MG63 (cell line): ENCODE measurements around the gene TMEM209. TPM values are rescaled to one million over a fixed set of nuclear protein-coding genes. Genes with fewer than 3 reads are reported as not detected.

Experiments used
- DNase-seq: peaks from one replicate; pipeline ENCODE4 v3.0.0-alpha.2; 2020
- H3K27me3 ChIP-seq: fragments of 250-450 bp; sonication (Bioruptor Pico); 2 replicates; pipeline ENCODE4 v1.5.1; 2020; ENCODE audit warnings: mild to moderate bottlenecking, moderate library complexity
- H3K36me3 ChIP-seq: fragments of 250-450 bp; sonication (Bioruptor Pico); 2 replicates; pipeline ENCODE4 v1.5.1; 2020; ENCODE audit warnings: mild to moderate bottlenecking, moderate library complexity
- H3K4me3 ChIP-seq: fragments of 250-450 bp; sonication (Bioruptor Pico); 2 replicates; pipeline ENCODE4 v1.5.1; 2020; ENCODE audit warnings: mild to moderate bottlenecking, moderate library complexity
- H3K9me3 ChIP-seq: fragments of 250-450 bp; sonication (Bioruptor Pico); 2 replicates; pipeline ENCODE4 v1.5.1; 2020; ENCODE audit warnings: mild to moderate bottlenecking, moderate library complexity
- total RNA-seq: library from RNA; depleted of rRNA; stranded (reverse); fragments of >200 nt; shearing (Covaris generic); gene quantifications from 2 replicates; pipeline ENCODE4 v1.2.3, GENCODE V29; 2014; ENCODE audit warnings: low replicate concordance

Gene TMEM209
- total RNA-seq, 1 experiment from 2014 or later, result 5.1 TPM

- Histone ChIP-seq H3K9me3 (no peaks in the 10 kb centered on the region), H3K27me3 (no peaks in the 10 kb centered on the region), H3K36me3 (0 out of 2 replicates have a peak, but pooled peaks cover 2% of the 10 kb centered on the region), H3K4me3 (no peak overlapping the region)
- no peak for DNase-seq
These were observed 63.1 kb downstream of the TMEM209 start for GRCh38 chr7:130141884-130142653.

DNA sequence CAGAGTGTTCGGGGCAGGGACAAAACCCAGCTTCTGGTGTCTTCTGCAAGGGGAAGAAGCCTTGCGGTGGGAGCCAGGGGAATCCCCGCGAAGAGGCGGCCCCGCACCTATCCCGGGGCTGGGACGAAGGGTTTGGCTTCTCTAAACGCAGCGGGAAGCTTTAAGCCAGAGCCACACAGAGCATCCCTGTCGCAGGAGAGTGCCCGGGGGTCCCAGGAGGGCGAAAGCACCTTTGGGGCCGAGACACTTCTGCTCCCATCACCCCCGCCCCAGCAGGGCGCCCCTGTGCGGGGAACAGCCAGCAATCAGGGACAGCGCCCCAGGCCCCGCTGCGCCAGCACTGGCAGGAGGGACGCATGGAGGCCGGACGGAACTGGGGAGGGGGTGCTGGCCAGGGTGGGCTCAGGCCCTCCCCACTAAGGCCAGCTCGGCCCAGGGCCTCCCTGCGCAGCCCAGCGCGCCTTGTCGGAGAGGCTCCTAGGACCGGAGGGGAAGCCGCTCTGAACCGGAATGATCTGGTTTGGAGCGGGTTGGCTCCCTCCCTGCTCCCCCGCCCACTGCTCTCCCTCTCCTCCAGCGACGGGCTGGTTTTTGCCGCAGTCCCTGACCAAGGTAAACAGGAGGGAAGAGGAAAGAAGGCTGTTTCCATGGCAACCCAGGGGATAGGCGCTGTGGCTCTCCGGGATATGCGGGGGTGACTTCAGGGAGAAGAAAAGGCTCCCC lies 63.9 kb downstream of the TMEM209 start:
- Histone ChIP-seq H3K9me3 (no peaks in the 10 kb centered on the region), H3K36me3 (peaks cover 3% of the 10 kb centered on the region; the same call in 1 of the 2 replicates), H3K4me3 (no peak overlapping the region), H3K27me3 (no peaks in the 10 kb centered on the region)
- no peak for DNase-seq

DNA sequence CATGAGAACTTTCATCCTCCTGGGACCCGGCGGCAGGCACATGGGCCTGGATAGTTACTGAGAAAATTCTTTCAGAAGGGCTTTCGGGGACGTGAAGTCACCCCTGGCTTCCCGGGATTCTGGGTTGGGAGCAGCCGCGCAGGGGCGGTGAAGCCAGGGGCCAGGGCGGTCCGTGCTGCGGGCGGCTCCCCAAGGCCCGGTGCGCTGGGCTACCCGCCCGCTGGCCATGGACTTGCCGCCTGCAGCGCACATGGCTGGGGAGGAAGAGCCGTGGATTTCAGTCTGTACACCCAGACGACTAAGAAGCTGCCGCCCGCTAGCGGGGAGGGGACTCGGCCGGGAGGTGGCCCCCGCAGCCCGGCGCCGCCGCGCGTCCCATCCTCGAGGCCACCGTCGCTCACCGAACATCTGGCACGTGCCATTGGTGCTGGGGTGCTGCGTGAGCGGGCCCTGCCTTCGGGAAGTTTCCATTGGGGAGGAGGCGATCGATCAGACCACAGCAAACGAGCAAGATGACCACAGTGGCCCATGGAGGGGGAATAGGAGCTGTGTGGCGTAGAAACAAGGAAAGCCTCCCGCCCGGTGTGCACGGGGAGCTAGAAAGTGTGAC lies 64.5 kb downstream of the TMEM209 start:
- H3K36me3 ChIP-seq, result peaks cover 4% of the 10 kb centered on the region; the same call in 1 of the 2 replicates
- no peaks in the 10 kb centered on the region for H3K27me3 ChIP-seq
- no peak overlapping the region for H3K4me3 ChIP-seq
- DNase-seq, result no peak
- no peaks in the 10 kb centered on the region for H3K9me3 ChIP-seq

GRCh38 chr7:130139193-130139960 lies 65.8 kb downstream of the TMEM209 start:
- Histone ChIP-seq H3K4me3 (no peak overlapping the region), H3K9me3 (no peaks in the 10 kb centered on the region), H3K36me3 (peaks cover 7% of the 10 kb centered on the region; the same call in 1 of the 2 replicates), H3K27me3 (no peaks in the 10 kb centered on the region)
- no peak for DNase-seq

GRCh38 chr7:130137207-130137606 lies 68.0 kb downstream of the TMEM209 start:
- H3K27me3 ChIP-seq, result no peaks in the 10 kb centered on the region
- no peak for DNase-seq

GRCh38 chr7:130136579-130137167 lies 68.5 kb downstream of the TMEM209 start:
- DNase-seq, result no peak
- H3K27me3 ChIP-seq, result no peaks in the 10 kb centered on the region

More at GRCh38 chr7:130137207-130137606, 68.0 kb downstream of the TMEM209 start:
- Histone ChIP-seq H3K36me3 (peaks cover 10% of the 10 kb centered on the region), H3K9me3 (no peaks in the 10 kb centered on the region), H3K4me3 (no peak overlapping the region)

DNA sequence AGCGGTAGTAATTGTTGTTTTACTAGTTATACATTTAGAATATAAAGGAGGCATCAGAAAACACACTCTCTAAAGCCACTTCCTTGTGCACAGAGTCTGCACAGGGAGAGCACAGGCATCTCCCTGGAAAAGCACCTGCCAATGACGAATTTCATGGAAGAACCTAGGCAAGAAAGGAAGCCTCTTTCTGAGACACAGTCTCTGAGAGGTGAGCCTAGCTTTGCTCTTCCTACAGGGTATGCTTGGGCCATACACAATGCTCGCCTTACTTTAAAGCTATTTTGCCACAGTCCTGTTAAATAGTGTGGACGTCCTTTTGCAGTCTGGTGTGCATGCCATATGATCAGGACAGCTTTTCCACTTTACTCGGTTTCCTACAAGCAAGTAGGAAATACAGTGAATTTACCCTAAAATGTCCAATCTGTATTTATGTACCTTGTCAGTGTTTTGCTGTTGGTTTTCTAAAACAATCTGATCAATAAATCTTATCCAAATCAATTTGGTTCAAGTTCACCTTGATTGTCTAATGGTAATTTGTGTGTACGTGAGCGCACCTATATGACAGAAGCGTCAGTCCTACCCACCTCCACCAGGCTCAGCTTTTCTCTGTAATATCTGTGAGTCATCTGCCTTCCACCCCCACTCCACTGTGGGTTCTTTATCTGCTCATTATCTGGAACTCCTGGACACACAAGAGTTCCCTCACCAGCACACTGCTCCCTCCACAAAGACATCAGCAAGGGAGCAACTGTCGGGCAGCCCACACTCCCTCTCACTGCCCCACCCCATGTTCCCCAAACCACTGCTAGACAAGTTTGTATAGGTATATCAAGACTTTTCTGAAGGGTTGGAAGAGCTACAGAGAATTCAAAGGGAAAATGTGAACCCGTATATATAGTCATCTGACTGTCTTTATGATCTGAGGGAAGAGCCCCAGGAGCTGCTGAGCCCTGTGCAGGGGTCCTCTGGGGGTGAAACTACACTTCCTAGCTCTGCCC lies 69.7 kb downstream of the TMEM209 start:
- Histone ChIP-seq H3K27me3 (no peaks in the 10 kb centered on the region), H3K4me3 (no peak overlapping the region), H3K36me3 (peaks cover 11% of the 10 kb centered on the region), H3K9me3 (no peaks in the 10 kb centered on the region)
- no peak for DNase-seq

More at GRCh38 chr7:130136579-130137167, 68.5 kb downstream of the TMEM209 start:
- no peaks in the 10 kb centered on the region for H3K9me3 ChIP-seq
- H3K4me3 ChIP-seq, result no peak overlapping the region
- H3K36me3 ChIP-seq, result peaks cover 10% of the 10 kb centered on the region

GRCh38 chr7:130134726-130135125 lies 70.5 kb downstream of the TMEM209 start:
- H3K27me3 ChIP-seq, result no peaks in the 10 kb centered on the region

GRCh38 chr7:130134106-130134636 lies 71.0 kb downstream of the TMEM209 start:
- no peak for DNase-seq
- Histone ChIP-seq H3K27me3 (no peaks in the 10 kb centered on the region), H3K36me3 (peaks cover 20% of the 10 kb centered on the region), H3K4me3 (no peak overlapping the region), H3K9me3 (no peaks in the 10 kb centered on the region)

More at GRCh38 chr7:130134726-130135125, 70.5 kb downstream of the TMEM209 start:
- no peaks in the 10 kb centered on the region for H3K9me3 ChIP-seq
- DNase-seq, result no peak
- peaks cover 14% of the 10 kb centered on the region for H3K36me3 ChIP-seq
- no peak overlapping the region for H3K4me3 ChIP-seq

- Histone ChIP-seq H3K4me3 (no peak overlapping the region), H3K27me3 (no peaks in the 10 kb centered on the region), H3K36me3 (peaks cover 24% of the 10 kb centered on the region), H3K9me3 (no peaks in the 10 kb centered on the region)
- DNase-seq, result no peak
These were observed 72.0 kb downstream of the TMEM209 start for GRCh38 chr7:130133029-130133782.

- no peak for DNase-seq
- Histone ChIP-seq H3K36me3 (peaks cover 25% of the 10 kb centered on the region), H3K4me3 (no peak overlapping the region), H3K27me3 (no peaks in the 10 kb centered on the region), H3K9me3 (no peaks in the 10 kb centered on the region)
These were observed 73.0 kb downstream of the TMEM209 start for GRCh38 chr7:130131964-130132875.

- Histone ChIP-seq H3K27me3 (no peaks in the 10 kb centered on the region), H3K4me3 (no peak overlapping the region), H3K36me3 (peaks cover 23% of the 10 kb centered on the region), H3K9me3 (no peaks in the 10 kb centered on the region)
- DNase-seq, result no peak
These were observed 73.9 kb downstream of the TMEM209 start for GRCh38 chr7:130131191-130131834.

GRCh38 chr7:130129011-130129411 lies 76.2 kb downstream of the TMEM209 start:
- DNase-seq, result no peak
- Histone ChIP-seq H3K27me3 (no peaks in the 10 kb centered on the region), H3K9me3 (no peaks in the 10 kb centered on the region), H3K36me3 (peaks cover 33% of the 10 kb centered on the region), H3K4me3 (no peak overlapping the region)
